Ishikawa (cell line): ENCODE data around the gene PM20D2.

Experiments
- CREB1 ChIP-seq: IDR thresholded peaks from 2 replicates; pipeline ENCODE4 v1.6.1; 2012; ENCODE audit warnings: low read depth
- EP300 ChIP-seq: IDR thresholded peaks from 2 replicates; pipeline ENCODE4 v1.6.1; 2012; ENCODE audit warnings: borderline replicate concordance
- FOXM1 ChIP-seq: IDR thresholded peaks from 2 replicates; pipeline ENCODE4 v1.6.1; 2012; ENCODE audit warnings: low read depth, borderline replicate concordance
- MAX ChIP-seq: IDR thresholded peaks from 2 replicates; pipeline ENCODE4 v1.6.1; 2012
- NFIC ChIP-seq: IDR thresholded peaks from 2 replicates; pipeline ENCODE4 v1.6.1; 2012
- RAD21 ChIP-seq: IDR thresholded peaks from 2 replicates; pipeline ENCODE4 v1.6.1; 2012; ENCODE audit warnings: low read depth

- TF ChIP-seq FOXM1 (no peak), MAX (no peak), CREB1 (no peak), EP300 (no peak), NFIC (no peak), RAD21 (no peak)
Measured at GRCh38 chr6:89121934-89122333, 23.9 kb upstream of the PM20D2 start.
